Cerebellar cortex (tissue), 1 donor: ENCODE measurements around the gene FRMD5.
"Not testable (repeated sequence)": the region's sequence is repeated elsewhere in the genome, so short reads cannot be mapped to it uniquely, and the experiment has no call there.

Source experiments
- DNase-seq: peaks from one replicate; pipeline ENCODE4 v3.0.0-alpha.2; 2015; ENCODE audit warnings: low spot score

The FRMD5 gene

GRCh38 chr15:44032820-44033219 is 162.3 kb downstream of the FRMD5 start:
- DNase-seq: not testable (repeated sequence)

- DNase-seq: no peak
Observed at GRCh38 chr15:44029940-44030568, 165.0 kb downstream of the FRMD5 start.

- no peak for DNase-seq
Observed at GRCh38 chr15:44029003-44029402, 166.1 kb downstream of the FRMD5 start.

GRCh38 chr15:44028349-44028748 is 166.7 kb downstream of the FRMD5 start:
- no peak for DNase-seq

GRCh38 chr15:44024155-44024554 is 170.9 kb downstream of the FRMD5 start:
- DNase-seq: no peak

- no peak for DNase-seq
Observed at GRCh38 chr15:44023176-44023575, 171.9 kb downstream of the FRMD5 start.

GRCh38 chr15:44018151-44018550 is 176.9 kb downstream of the FRMD5 start:
- no peak for DNase-seq

GRCh38 chr15:44015545-44016305 is 179.3 kb downstream of the FRMD5 start:
- no peak for DNase-seq

- DNase-seq: no peak
Observed at GRCh38 chr15:44011238-44011854, 183.7 kb downstream of the FRMD5 start.

GRCh38 chr15:44010089-44010488 is 185.0 kb downstream of the FRMD5 start:
- DNase-seq: no peak

GRCh38 chr15:44009038-44009437 is 186.0 kb downstream of the FRMD5 start:
- DNase-seq: no peak

GRCh38 chr15:44000248-44000647 is 194.8 kb downstream of the FRMD5 start:
- DNase-seq: not testable (repeated sequence)

- DNase-seq: no peak
Observed at GRCh38 chr15:43998607-43999006, 196.5 kb downstream of the FRMD5 start.

- peak; percentile 17 for DNase-seq
Observed at GRCh38 chr15:43991206-43991605, 203.9 kb downstream of the FRMD5 start.

GRCh38 chr15:43989938-43990337 is 205.1 kb downstream of the FRMD5 start:
- DNase-seq: no peak

- no peak for DNase-seq
Observed at GRCh38 chr15:43988900-43989299, 206.2 kb downstream of the FRMD5 start.

- no peak for DNase-seq
Observed at GRCh38 chr15:43987924-43988323, 207.1 kb downstream of the FRMD5 start.

GRCh38 chr15:43985976-43986680 is 208.9 kb downstream of the FRMD5 start:
- DNase-seq: no peak

- no peak for DNase-seq
Observed at GRCh38 chr15:43981576-43981975, 213.5 kb downstream of the FRMD5 start.

- DNase-seq: no peak
Observed at GRCh38 chr15:43977072-43977884, 217.8 kb downstream of the FRMD5 start.

- no peak for DNase-seq
Observed at GRCh38 chr15:43975770-43976169, 219.3 kb downstream of the FRMD5 start.

GRCh38 chr15:43975326-43975725 is 219.7 kb downstream of the FRMD5 start:
- DNase-seq: no peak
